SK-N-SH (cell line): ENCODE measurements around the gene FRYL. TPM values are rescaled to one million over a fixed set of nuclear protein-coding genes. Genes with fewer than 3 reads are reported as not detected.
A peak's percentile ranks its signal among the peaks of the same experiment; 100 is the strongest.

Source experiments
- CTCF ChIA-PET: fragments of 300-600, 350-600 bp; formaldehyde crosslinking; extraction: SDS; loops from one replicate; lab custom pipeline; 2021; lab: Yijun Ruan, JAX
- POLR2A ChIA-PET: fragments of 350-600 bp; sonication (Branson Sonifier 250); formaldehyde crosslinking; extraction: SDS; loops from one replicate; lab custom pipeline; 2020; ENCODE audit warnings: antibody characterized with exemption, inconsistent platforms; lab: Yijun Ruan, JAX
- DNase-seq: peaks from one replicate; pipeline ENCODE4 v3.0.0; 2012
- H2AFZ ChIP-seq: fragments of 200-600 bp; sonication (generic); 2 replicates; pipeline ENCODE4 v1.8.1; 2016; ENCODE audit warnings: antibody characterized with exemption, mild to moderate bottlenecking, low read depth
- H3F3A ChIP-seq: fragments of 200-600 bp; sonication (generic); replicated peaks from 2 replicates; pipeline ENCODE3; 2016; ENCODE audit warnings: antibody characterized with exemption, mild to moderate bottlenecking; ENCODE audit not compliant: insufficient read depth
- H3K27ac ChIP-seq, 2 experiments: fragments of 200-500 bp in 1 of 2; fragments of 200-600 bp in 1 of 2; sonication (Bioruptor generic) in 1 of 2; sonication (generic), shearing (Covaris generic) in 1 of 2; 2 replicates each; pipeline versions ENCODE4 v1.5.1 to v1.6.1; 2014 to 2016; ENCODE audit warnings: low read depth in 2 of 2, inconsistent platforms in 1 of 2, low read length in 1 of 2, mild to moderate bottlenecking in 1 of 2, mixed read lengths in 1 of 2
- H3K27me3 ChIP-seq: fragments of 200-600 bp; sonication (generic), shearing (Covaris generic); 2 replicates; pipeline ENCODE4 v1.6.1; 2016; ENCODE audit warnings: mixed run types; ENCODE audit not compliant: insufficient read depth
- H3K36me3 ChIP-seq, 2 experiments: fragments of 200-500 bp in 1 of 2; fragments of 200-600 bp in 1 of 2; sonication (Bioruptor generic) in 1 of 2; sonication (generic) in 1 of 2; replicated peaks in 1 of 2; 2 replicates each; pipeline versions ENCODE3 to v1.5.1; 2014 to 2016; ENCODE audit warnings: low read length in 1 of 2, mild to moderate bottlenecking in 1 of 2; ENCODE audit not compliant: insufficient read depth in 2 of 2, control insufficient read depth in 1 of 2
- H3K4me1 ChIP-seq, 2 experiments: fragments of 200-500 bp in 1 of 2; fragments of 200-600 bp in 1 of 2; sonication (Bioruptor generic) in 1 of 2; sonication (generic), shearing (Covaris generic) in 1 of 2; 2 replicates each; pipeline versions ENCODE4 v1.5.1 to v1.6.1; 2014 to 2016; ENCODE audit warnings: low read depth in 1 of 2, low read length in 1 of 2, mixed run types in 1 of 2; ENCODE audit not compliant: insufficient read depth in 2 of 2, control insufficient read depth in 1 of 2
- H3K4me2 ChIP-seq: fragments of 200-600 bp; sonication (generic), shearing (Covaris generic); 2 replicates; pipeline ENCODE4 v1.6.1; 2017; ENCODE audit warnings: mixed run types
- H3K4me3 ChIP-seq, 2 experiments: fragments of 200-500 bp in 1 of 2; fragments of 200-600 bp in 1 of 2; sonication (Bioruptor generic) in 1 of 2; sonication (generic), shearing (Covaris generic) in 1 of 2; 2 replicates each; pipeline versions ENCODE4 v1.5.1 to v1.8.1; 2014 to 2016; ENCODE audit warnings: low read depth in 2 of 2, inconsistent platforms in 1 of 2, low read length in 1 of 2, mild to moderate bottlenecking in 1 of 2, mixed read lengths in 1 of 2, moderate library complexity in 1 of 2
- H3K79me2 ChIP-seq: fragments of 200-600 bp; sonication (generic); 2 replicates; pipeline ENCODE4 v1.8.1; 2017; ENCODE audit warnings: mild to moderate bottlenecking; ENCODE audit not compliant: insufficient read depth
- H3K9ac ChIP-seq: fragments of 200-600 bp; sonication (generic); 2 replicates; pipeline ENCODE4 v1.6.1; 2017; ENCODE audit warnings: mixed run types
- H3K9me2 ChIP-seq: fragments of 200-600 bp; sonication (generic); 2 replicates; pipeline ENCODE4 v1.6.1; 2017; ENCODE audit warnings: mixed run types
- H3K9me3 ChIP-seq: fragments of 200-600 bp; sonication (generic); 2 replicates; pipeline ENCODE4 v1.6.1; 2017; ENCODE audit warnings: mixed run types, mild to moderate bottlenecking, moderate library complexity
- H4K20me1 ChIP-seq: fragments of 200-600 bp; sonication (generic); 2 replicates; pipeline ENCODE4 v1.6.1; 2017; ENCODE audit warnings: mild to moderate bottlenecking, mixed run types; ENCODE audit not compliant: insufficient read depth
- CTCF ChIP-seq: fragments of 200-600 bp; sonication (generic); IDR thresholded peaks from 2 replicates; pipeline ENCODE4 v1.6.1; 2017; ENCODE audit warnings: antibody characterized with exemption, mild to moderate bottlenecking, moderate library complexity
- EP300 ChIP-seq, 2 experiments: IDR thresholded peaks; 2 replicates each; pipeline versions ENCODE4 v1.4.0 to v1.6.1; 2012; ENCODE audit warnings: borderline replicate concordance in 1 of 2, low read depth in 1 of 2, low read length in 1 of 2
- EZH2phosphoT487 ChIP-seq: fragments of 200-600 bp; sonication (generic); IDR thresholded peaks from 2 replicates; pipeline ENCODE4 v1.6.1; 2017; ENCODE audit warnings: low read depth, mixed run types, mild to moderate bottlenecking, antibody characterized with exemption, moderate library complexity, borderline replicate concordance
- GABPA ChIP-seq: IDR thresholded peaks from 2 replicates; pipeline ENCODE4 v1.4.0; 2012; ENCODE audit warnings: low read depth, mild to moderate bottlenecking
- NFIC ChIP-seq: IDR thresholded peaks from 2 replicates; pipeline ENCODE4 v1.4.0; 2012; ENCODE audit warnings: borderline replicate concordance
- POLR2AphosphoS5 ChIP-seq: IDR thresholded peaks from 2 replicates; pipeline ENCODE4 v1.6.1; 2012; ENCODE audit warnings: low read depth, low read length
- RAD21 ChIP-seq: IDR thresholded peaks from 2 replicates; pipeline ENCODE4 v1.6.1; 2012; ENCODE audit warnings: mild to moderate bottlenecking, low read length
- SMC3 ChIP-seq: IDR thresholded peaks from 2 replicates; pipeline ENCODE4 v1.6.1; 2012; ENCODE audit warnings: low read depth, low read length, improper control_type of control experiment
- TAF1 ChIP-seq: IDR thresholded peaks from 2 replicates; pipeline ENCODE4 v1.6.1; 2012; ENCODE audit warnings: low read depth, mild to moderate bottlenecking, low read length, moderate library complexity, borderline replicate concordance
- USF2 ChIP-seq: fragments of 150-350 bp; IDR thresholded peaks from 2 replicates; pipeline ENCODE4 v1.6.1; 2017; ENCODE audit warnings: antibody characterized with exemption, low read length, low read depth, borderline replicate concordance
- WGBS: methylation state at CpG from one replicate; pipeline ENCODE4 v1.1.6; 2017; ENCODE audit warnings: low lambda C conversion rate; 5-methylcytosine and 5-hydroxymethylcytosine counted together
- polyA plus RNA-seq, 3 experiments: library from polyadenylated mRNA; depleted of rRNA; stranded (reverse); fragments of >200 nt; gene quantifications; 2 replicates each; pipeline ENCODE4 v1.2.3, GENCODE V29; 2012

FRYL gene
- polyA plus RNA-seq, 1 of the 3 experiments (the other 2 are of a cell fraction): 8.2 TPM

DNA sequence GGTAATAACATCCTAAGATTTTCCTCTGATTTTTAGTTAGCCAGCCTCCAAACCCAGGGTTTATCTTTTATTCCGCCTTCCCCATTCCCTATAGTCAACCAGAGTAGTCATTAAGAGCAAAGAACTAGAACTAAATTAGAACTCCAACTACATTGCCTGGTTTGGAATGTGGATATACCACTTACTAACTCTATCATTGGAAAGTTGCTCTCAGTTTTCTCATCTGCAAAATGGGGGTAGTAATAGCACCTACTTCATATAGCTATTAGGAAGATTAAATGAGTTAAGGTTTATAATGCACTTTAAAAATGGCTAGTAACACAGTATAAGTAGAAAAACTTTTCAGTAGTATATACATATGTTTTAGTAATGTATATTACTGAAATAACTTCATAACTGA lies 226.4 kb downstream of the FRYL start (continued):
- TF ChIP-seq GABPA: no peak
- no peak for TF ChIP-seq USF2
- TF ChIP-seq POLR2AphosphoS5: no peak

GRCh38 chr4:48546336-48546735 lies 233.7 kb downstream of the FRYL start:
- 72% methylated on average over 2 of the region's 2 CpGs for WGBS
- peak; percentile 81 for TF ChIP-seq SMC3
- TF ChIP-seq TAF1: no peak
- TF ChIP-seq CTCF: peak; percentile 76
- TF ChIP-seq EP300 (IDR thresholded peaks at IDR 0.05; ENCODE audit: borderline replicate concordance in 1 of 2, low read depth in 1 of 2, low read length in 1 of 2): no peak
- peak; percentile 94 for TF ChIP-seq RAD21
- TF ChIP-seq, all 33 proteins: peak for 3
- H3K4me3 ChIP-seq: no peak overlapping the region
- H3K36me3 ChIP-seq: peaks cover 72 to 82% of the 10 kb centered on the region in 2 experiments
- no peaks in the 10 kb centered on the region for H3K79me2 ChIP-seq
- no peaks in the 10 kb centered on the region for H3K27me3 ChIP-seq
- H3K4me1 ChIP-seq: no peaks in the 10 kb centered on the region
- H3K27ac ChIP-seq: no peak overlapping the region
- H3K9me3 ChIP-seq: no peaks in the 10 kb centered on the region
- no peak for DNase-seq
- H2AFZ ChIP-seq: no peak overlapping the region
- H4K20me1 ChIP-seq: no peaks in the 10 kb centered on the region
- ChIA-PET CTCF (interaction anchor here (0.6 to 3.5 kb wide), 81 partner anchors 11 to 841 kb away, joined by 3 to 50 read pairs (median 4); partner anchors contain the start of genes SLAIN2 and SLC10A4), POLR2A (no interaction called here)
- H3K4me2 ChIP-seq: no peak overlapping the region
- no peak overlapping the region for H3K9ac ChIP-seq
- H3F3A ChIP-seq: no peaks in the 10 kb centered on the region
- H3K9me2 ChIP-seq: no peaks in the 10 kb centered on the region

DNA sequence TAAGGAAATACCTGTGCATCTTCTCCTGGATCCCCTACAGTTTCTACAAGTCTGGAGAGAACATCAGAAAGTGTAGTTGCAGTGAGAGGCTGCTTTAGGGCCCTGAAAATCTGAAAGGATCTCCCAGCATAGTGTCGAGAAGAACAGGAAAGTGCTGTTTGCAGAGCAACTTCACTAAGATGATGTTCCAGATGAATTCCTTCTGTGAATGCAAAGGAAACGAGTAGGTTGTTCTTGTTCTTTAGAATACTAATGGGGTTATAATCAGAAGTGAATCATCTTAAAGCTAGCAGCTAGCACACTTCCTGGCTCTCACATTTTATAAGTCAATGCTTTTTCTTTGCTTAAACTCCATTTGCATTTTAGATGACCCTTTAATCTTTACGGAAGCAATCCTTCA lies 236.3 kb downstream of the FRYL start:
- no peaks in the 10 kb centered on the region for H3K79me2 ChIP-seq
- H2AFZ ChIP-seq: no peak overlapping the region
- no peak overlapping the region for H3K4me2 ChIP-seq
- H3K27me3 ChIP-seq: no peaks in the 10 kb centered on the region
- no peaks in the 10 kb centered on the region; a peak in 1 of 4 replicates for H3K4me1 ChIP-seq
- CTCF ChIA-PET: interaction anchor here (0.8 to 1.0 kb wide), 4 partner anchors 23 to 234 kb away, joined by 3 to 4 read pairs (median 4); no protein-coding TSS in a partner anchor
- WGBS: 100% methylated on average over 3 of the region's 3 CpGs
- no peaks in the 10 kb centered on the region for H3K9me3 ChIP-seq
- H3K36me3 ChIP-seq: peaks cover 74 to 83% of the 10 kb centered on the region in 2 experiments
- no peak overlapping the region for H3K27ac ChIP-seq
- H3K9ac ChIP-seq: no peak overlapping the region
- H3K9me2 ChIP-seq: no peaks in the 10 kb centered on the region
- no peak overlapping the region for H3K4me3 ChIP-seq
- H4K20me1 ChIP-seq: no peaks in the 10 kb centered on the region
- POLR2A ChIA-PET: no interaction called here
- TF ChIP-seq SMC3 (no peak), NFIC (no peak), EZH2phosphoT487 (no peak)
- DNase-seq: no peak
- no peaks in the 10 kb centered on the region for H3F3A ChIP-seq
